Right cardiac atrium (tissue), 5 donors: ENCODE results near the gene METTL4. TPM values are rescaled to one million over a fixed set of nuclear protein-coding genes. Genes with fewer than 3 reads are reported as not detected.

ENCODE experiments used
- ATAC-seq, 2 donors: fragments of 200-7000 bp; cut with Tn5 transposase; one replicate each; pipeline versions ENCODE4 v1.8.0 to v1.9.1; 2020; ENCODE audit warnings: moderate library complexity in 2 of 2, mild to moderate bottlenecking in 1 of 2
- DNase-seq, 3 donors: peaks; one replicate each; pipeline ENCODE4 v3.0.0-alpha.2; 2020
- H3K27ac ChIP-seq: one replicate; pipeline ENCODE4 v1.5.1; 2013; ENCODE audit warnings: mild to moderate bottlenecking, low read length, control low read depth, moderate library complexity
- H3K27me3 ChIP-seq: one replicate; pipeline ENCODE4 v1.6.1; 2013; ENCODE audit not compliant: control insufficient read depth, insufficient read depth
- H3K4me1 ChIP-seq: one replicate; pipeline ENCODE4 v1.6.1; 2013; ENCODE audit warnings: low read length; ENCODE audit not compliant: control insufficient read depth, insufficient read depth
- H3K4me3 ChIP-seq: one replicate; pipeline ENCODE4 v1.5.1; 2013; ENCODE audit warnings: low read length, control low read depth
- H3K9me3 ChIP-seq: one replicate; pipeline ENCODE4 v1.6.1; 2013; ENCODE audit warnings: low read length; ENCODE audit not compliant: control insufficient read depth
- WGBS: extraction: QIAGEN DNeasy Blood & Tissue Kit; methylation state at CpG from one replicate; pipeline ENCODE4 v1.1.7; 2013; 5-methylcytosine and 5-hydroxymethylcytosine counted together
- intact Hi-C, 4 donors: fragments of 100-400 bp; cut with DNase I; formaldehyde crosslinking; loops; one replicate each; pipeline versions ENCODE4 v1.11.0 to v1.14.0; 2022 to 2023
- polyA plus RNA-seq: library from polyadenylated mRNA; stranded (reverse); fragments of 200-250 nt; gene quantifications from one replicate; pipeline ENCODE4 v1.2.3, GENCODE V29; 2013
- total RNA-seq, 4 donors: library from RNA; stranded (reverse); fragmentation: NEBNext Ultra II Directional; extraction: Animal tissue kit (Norgen Biotek cat#: 25700); gene quantifications; one replicate each; pipeline ENCODE4 v1.2.1, GENCODE V29; 2021
- donor health status: healthy with polysubstance abuse.
- donor health status: DM: no; HTN: yes; CAD: no.
- donor health status: DM: no; HTN: no; CAD: no.
- donor health status: DM: no; HTN: yes; CAD: no; lungs with severe emphysema.
- donor health status: DM: yes; HTN: yes; CAD: no.

METTL4 gene
- total and polyA plus RNA-seq, 5 donors = 5.8 to 10.8 (median 7.9) TPM

DNA sequence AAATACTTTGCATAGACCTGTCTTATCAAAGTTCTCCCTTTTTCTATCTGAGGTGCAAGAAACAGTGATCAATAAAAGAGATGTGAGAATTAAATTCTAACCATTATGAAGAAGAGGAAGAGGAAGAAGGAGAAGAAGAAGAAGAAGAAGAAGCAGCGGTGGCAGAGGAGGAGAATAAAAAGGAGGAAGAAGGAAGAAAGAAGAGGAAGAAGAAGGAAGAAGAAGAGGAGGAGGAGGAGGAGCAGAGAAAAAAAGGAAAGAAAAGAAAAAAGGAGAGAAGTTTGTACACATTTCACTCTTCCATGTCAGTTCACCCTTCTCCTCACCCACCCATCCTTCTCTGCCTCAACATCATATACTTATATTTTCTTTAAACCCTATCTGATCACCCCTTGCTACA lies 68.4 kb downstream of the METTL4 start:
- H3K27me3 ChIP-seq = no peaks in the 10 kb centered on the region
- no peak overlapping the region for H3K27ac ChIP-seq
- no peaks in the 10 kb centered on the region for H3K4me1 ChIP-seq
- intact Hi-C loops = no loop called here
- no peak for DNase-seq
- no peak for ATAC-seq
- no peak overlapping the region for H3K4me3 ChIP-seq
- 82% methylated on average over 1 of the region's 1 CpG for WGBS
- H3K9me3 ChIP-seq = no peaks in the 10 kb centered on the region

GRCh38 chr18:2502394-2502793 lies 68.9 kb downstream of the METTL4 start:
- no peak for ATAC-seq
- Histone ChIP-seq H3K4me3 (no peak overlapping the region), H3K27ac (no peak overlapping the region), H3K27me3 (no peaks in the 10 kb centered on the region), H3K4me1 (no peaks in the 10 kb centered on the region), H3K9me3 (no peaks in the 10 kb centered on the region)
- DNase-seq = no peak
- 75% methylated on average over 3 of the region's 3 CpGs for WGBS
- intact Hi-C loops = no loop called here

DNA sequence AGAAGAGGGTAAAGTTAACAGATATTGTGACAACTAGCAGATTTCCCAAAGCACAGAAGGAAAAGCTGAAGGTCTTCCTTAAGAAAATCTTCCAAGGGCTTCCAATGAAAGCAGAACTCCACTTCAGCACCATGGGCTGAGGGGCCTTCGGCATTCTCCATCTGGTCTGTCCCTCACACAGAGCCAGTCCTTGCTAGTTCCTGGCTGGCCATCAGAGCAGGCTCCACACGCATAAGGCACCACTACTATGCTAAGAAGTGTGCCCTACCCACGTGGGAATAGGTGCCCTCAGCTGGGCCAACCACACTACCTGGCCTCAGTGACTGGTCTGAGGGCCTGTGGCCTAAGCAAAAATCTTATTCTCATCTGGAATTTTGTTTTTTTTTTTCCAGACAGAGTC lies 73.5 kb downstream of the METTL4 start:
- H3K4me1 ChIP-seq = no peaks in the 10 kb centered on the region
- WGBS = 63% methylated on average over 3 of the region's 3 CpGs
- DNase-seq = no peak
- H3K4me3 ChIP-seq = no peak overlapping the region
- H3K27ac ChIP-seq = no peak overlapping the region
- no peaks in the 10 kb centered on the region for H3K9me3 ChIP-seq
- no peaks in the 10 kb centered on the region for H3K27me3 ChIP-seq
- ATAC-seq = no peak
- intact Hi-C loops = loop anchor here in 1 of 4 donors (10.0 kb wide), 1 partner anchor 53 kb away; no protein-coding TSS in a partner anchor

DNA sequence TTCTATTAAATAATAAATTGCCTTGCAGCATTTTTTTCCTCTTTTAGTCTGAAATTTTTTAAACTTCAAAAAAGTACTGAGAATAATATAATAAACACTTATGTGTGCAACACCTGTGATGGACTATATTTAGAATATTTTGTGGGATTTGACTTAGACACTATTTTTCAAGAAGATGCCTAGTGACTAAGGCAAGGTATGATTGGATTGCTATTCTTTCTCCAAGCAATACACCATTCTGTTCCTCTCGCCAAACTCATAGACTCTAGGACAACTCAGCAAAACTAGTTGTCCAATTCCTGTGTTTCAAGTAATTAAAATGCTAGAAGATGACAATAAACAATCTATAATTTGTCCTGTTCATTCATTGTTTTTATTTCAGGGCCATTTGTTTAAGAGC lies 75.9 kb downstream of the METTL4 start:
- Histone ChIP-seq H3K27me3 (no peaks in the 10 kb centered on the region), H3K27ac (no peak overlapping the region), H3K4me1 (no peaks in the 10 kb centered on the region), H3K9me3 (no peaks in the 10 kb centered on the region), H3K4me3 (no peak overlapping the region)
- 100% methylated on average over 1 of the region's 1 CpG for WGBS
- intact Hi-C loops = loop anchor here in 1 of 4 donors (10.0 kb wide), 1 partner anchor 51 kb away; no protein-coding TSS in a partner anchor
- DNase-seq (no peak), ATAC-seq (no peak)

GRCh38 chr18:2494921-2495320 lies 76.4 kb downstream of the METTL4 start:
- ATAC-seq (no peak), DNase-seq (no peak)
- Histone ChIP-seq H3K27ac (no peak overlapping the region), H3K4me1 (no peaks in the 10 kb centered on the region), H3K27me3 (no peaks in the 10 kb centered on the region), H3K4me3 (no peak overlapping the region), H3K9me3 (no peaks in the 10 kb centered on the region)
- intact Hi-C loops = loop anchor here in 1 of 4 donors (10.0 kb wide), 1 partner anchor 50 kb away; no protein-coding TSS in a partner anchor
- WGBS = 63% methylated on average over 4 of the region's 4 CpGs

Other genes with a start within 250 kb of the METTL4 start
- 1 to 10 TPM in 1 of 4 donors, under 1 TPM in 3; 0.17 to 1.1 (median 0.36) TPM for gene NDC80, start 52 bp upstream of the METTL4 start, total RNA-seq
- 0.18 TPM for gene NDC80, start 52 bp upstream of the METTL4 start, polyA plus RNA-seq
- 10 to 100 TPM; 26.3 to 31.4 (median 31.1) TPM for gene SMCHD1, start 84.2 kb upstream of the METTL4 start, total RNA-seq
- gene SMCHD1, start 84.2 kb upstream of the METTL4 start, polyA plus RNA-seq = 7.1 TPM